IPS-20b (cell line): Measurements from ENCODE around the gene C3orf85.
"Not testable (repeated sequence)": the region's sequence is repeated elsewhere in the genome, so short reads cannot be mapped to it uniquely, and the experiment has no call there.

Source experiments
- H3K27ac ChIP-seq: one replicate; pipeline ENCODE4 v1.5.1; 2013; ENCODE audit warnings: low read length
- H3K27me3 ChIP-seq: 2 replicates; pipeline ENCODE4 v1.6.1; 2013; ENCODE audit warnings: mild to moderate bottlenecking, low read length, inconsistent platforms; ENCODE audit not compliant: insufficient read depth
- H3K36me3 ChIP-seq: 2 replicates; pipeline ENCODE4 v1.6.1; 2013; ENCODE audit warnings: low read depth, mild to moderate bottlenecking, inconsistent platforms, low read length, moderate library complexity; ENCODE audit not compliant: insufficient read depth
- H3K4me1 ChIP-seq: 2 replicates; pipeline ENCODE4 v1.6.1; 2013; ENCODE audit warnings: mild to moderate bottlenecking, control low read depth, inconsistent platforms, low read length, moderate library complexity; ENCODE audit not compliant: insufficient read depth
- H3K4me3 ChIP-seq: 2 replicates; pipeline ENCODE4 v1.5.1; 2013; ENCODE audit warnings: mild to moderate bottlenecking, low read length, inconsistent platforms
- H3K9ac ChIP-seq: 2 replicates; pipeline ENCODE4 v1.6.1; 2013; ENCODE audit warnings: low read depth, mild to moderate bottlenecking, inconsistent platforms, low read length, moderate library complexity
- H3K9me3 ChIP-seq: 2 replicates; pipeline ENCODE4 v1.6.1; 2013; ENCODE audit warnings: mild to moderate bottlenecking, low read depth, low read length, inconsistent platforms; ENCODE audit not compliant: insufficient read depth

C3orf85 gene

GRCh38 chr3:109118584-109118983, 17.9 kb upstream of the C3orf85 start:
- Histone ChIP-seq H3K27me3 (no peaks in the 10 kb centered on the region), H3K4me1 (no peaks in the 10 kb centered on the region), H3K9me3 (no peaks in the 10 kb centered on the region), H3K36me3 (no peaks in the 10 kb centered on the region), H3K9ac (no peak overlapping the region), H3K4me3 (no peak overlapping the region), H3K27ac (no peak overlapping the region)

- Histone ChIP-seq H3K4me1 (no peaks in the 10 kb centered on the region), H3K9ac (no peak overlapping the region), H3K36me3 (no peaks in the 10 kb centered on the region), H3K9me3 (no peaks in the 10 kb centered on the region), H3K27me3 (no peaks in the 10 kb centered on the region), H3K27ac (no peak overlapping the region), H3K4me3 (no peak overlapping the region)
Measured at GRCh38 chr3:109122690-109123089, 13.8 kb upstream of the C3orf85 start.

- no peak overlapping the region for H3K4me3 ChIP-seq
- H3K9ac ChIP-seq: no peak overlapping the region
- H3K27me3 ChIP-seq: no peaks in the 10 kb centered on the region
- no peaks in the 10 kb centered on the region for H3K4me1 ChIP-seq
- H3K36me3 ChIP-seq: no peaks in the 10 kb centered on the region
- H3K27ac ChIP-seq: no peak overlapping the region
- H3K9me3 ChIP-seq: no peaks in the 10 kb centered on the region
Measured at GRCh38 chr3:109125902-109126301, 10.6 kb upstream of the C3orf85 start.

GRCh38 chr3:109127553-109127952, 9.0 kb upstream of the C3orf85 start:
- Histone ChIP-seq H3K9me3 (no peaks in the 10 kb centered on the region), H3K27me3 (no peaks in the 10 kb centered on the region), H3K27ac (no peak overlapping the region), H3K36me3 (no peaks in the 10 kb centered on the region), H3K9ac (no peak overlapping the region), H3K4me1 (no peaks in the 10 kb centered on the region), H3K4me3 (no peak overlapping the region)

- H3K9me3 ChIP-seq: no peaks in the 10 kb centered on the region
- H3K27me3 ChIP-seq: no peaks in the 10 kb centered on the region
- no peak overlapping the region for H3K9ac ChIP-seq
- H3K36me3 ChIP-seq: no peaks in the 10 kb centered on the region
- no peak overlapping the region for H3K4me3 ChIP-seq
- no peak overlapping the region for H3K27ac ChIP-seq
- no peaks in the 10 kb centered on the region for H3K4me1 ChIP-seq
Measured at GRCh38 chr3:109131276-109131675, 5.2 kb upstream of the C3orf85 start.

- H3K9me3 ChIP-seq: no peaks in the 10 kb centered on the region
- no peaks in the 10 kb centered on the region for H3K36me3 ChIP-seq
- no peaks in the 10 kb centered on the region for H3K27me3 ChIP-seq
- H3K9ac ChIP-seq: no peak overlapping the region
- no peak overlapping the region for H3K27ac ChIP-seq
- no peak overlapping the region for H3K4me3 ChIP-seq
- H3K4me1 ChIP-seq: no peaks in the 10 kb centered on the region
Measured at GRCh38 chr3:109132801-109133473, 3.6 kb upstream of the C3orf85 start.

- H3K4me3 ChIP-seq, H3K36me3 ChIP-seq, H3K9ac ChIP-seq, H3K27ac ChIP-seq, H3K4me1 ChIP-seq, H3K27me3 ChIP-seq, H3K9me3 ChIP-seq: not testable (repeated sequence)
Measured at GRCh38 chr3:109133474-109133816, 3.1 kb upstream of the C3orf85 start.

GRCh38 chr3:109137761-109138160, 1.2 kb downstream of the C3orf85 start:
- Histone ChIP-seq H3K4me1 (no peaks in the 10 kb centered on the region), H3K4me3 (no peak overlapping the region), H3K9me3 (no peaks in the 10 kb centered on the region), H3K27ac (no peak overlapping the region), H3K27me3 (no peaks in the 10 kb centered on the region), H3K36me3 (no peaks in the 10 kb centered on the region), H3K9ac (no peak overlapping the region)

- Histone ChIP-seq H3K4me1 (no peaks in the 10 kb centered on the region), H3K27me3 (no peaks in the 10 kb centered on the region), H3K36me3 (no peaks in the 10 kb centered on the region), H3K9me3 (no peaks in the 10 kb centered on the region), H3K9ac (no peak overlapping the region), H3K4me3 (no peak overlapping the region), H3K27ac (no peak overlapping the region)
Measured at GRCh38 chr3:109140318-109140717, 3.8 kb downstream of the C3orf85 start.

GRCh38 chr3:109143646-109144045, 7.1 kb downstream of the C3orf85 start:
- no peaks in the 10 kb centered on the region for H3K27me3 ChIP-seq
- H3K27ac ChIP-seq: no peak overlapping the region
- no peaks in the 10 kb centered on the region for H3K9me3 ChIP-seq
- no peak overlapping the region for H3K4me3 ChIP-seq
- H3K9ac ChIP-seq: no peak overlapping the region
- no peaks in the 10 kb centered on the region for H3K4me1 ChIP-seq
- no peaks in the 10 kb centered on the region for H3K36me3 ChIP-seq

- Histone ChIP-seq H3K9ac (no peak overlapping the region), H3K9me3 (no peaks in the 10 kb centered on the region), H3K27me3 (no peaks in the 10 kb centered on the region), H3K36me3 (no peaks in the 10 kb centered on the region), H3K4me1 (no peaks in the 10 kb centered on the region), H3K4me3 (no peak overlapping the region), H3K27ac (no peak overlapping the region)
Measured at GRCh38 chr3:109149078-109149477, 12.6 kb downstream of the C3orf85 start.

GRCh38 chr3:109152320-109152719, 15.8 kb downstream of the C3orf85 start:
- no peak overlapping the region for H3K9ac ChIP-seq
- H3K4me3 ChIP-seq: no peak overlapping the region
- no peak overlapping the region for H3K27ac ChIP-seq
- no peaks in the 10 kb centered on the region for H3K9me3 ChIP-seq
- no peaks in the 10 kb centered on the region for H3K27me3 ChIP-seq
- H3K36me3 ChIP-seq: no peaks in the 10 kb centered on the region
- no peaks in the 10 kb centered on the region for H3K4me1 ChIP-seq
